HCT116 (cell line): ENCODE results near the gene FRZB.

ENCODE experiments used
- EZH2 ChIP-seq: fragments of 200-600 bp; sonication (generic); IDR thresholded peaks from 2 replicates; pipeline ENCODE4 v1.6.1; 2017; ENCODE audit warnings: antibody characterized with exemption, mixed run types
- EZH2phosphoT487 ChIP-seq: fragments of 200-600 bp; IDR thresholded peaks from 2 replicates; pipeline ENCODE4 v1.6.1; 2018; ENCODE audit warnings: antibody characterized with exemption, borderline replicate concordance
- JUND ChIP-seq: IDR thresholded peaks from 2 replicates; pipeline ENCODE4 v1.6.1; 2012
- POLR2A ChIP-seq: IDR thresholded peaks from 2 replicates; pipeline ENCODE4 v1.7.0; 2011; ENCODE audit warnings: borderline replicate concordance; ENCODE audit not compliant: insufficient read depth, insufficient read length; ENCODE audit errors: extremely low read depth
- POLR2AphosphoS5 ChIP-seq: IDR thresholded peaks from 2 replicates; pipeline ENCODE4 v1.6.1; 2011; ENCODE audit warnings: mild to moderate bottlenecking, low read depth, low read length, moderate library complexity
- RAD21 ChIP-seq: IDR thresholded peaks from 2 replicates; pipeline ENCODE4 v1.6.1; 2012; ENCODE audit warnings: low read depth, mild to moderate bottlenecking
- ZFX ChIP-seq: fragments of 450-650 bp; IDR thresholded peaks from 2 replicates; pipeline ENCODE4 v1.6.1; 2017
- TF ChIP-seq, protein P1 (sequence below): IDR thresholded peaks from 2 replicates; pipeline ENCODE4 v1.6.1; 2012
- TF ChIP-seq, protein P2 (sequence below), 3 experiments: fragments of 200-600 bp in 1 of 3; sonication (generic) in 1 of 3; IDR thresholded peaks in 2 of 3; conservative IDR thresholded peaks in 1 of 3; 2 replicates each; pipeline ENCODE4 v1.5.1; 2012 to 2017; ENCODE audit warnings: low read depth in 2 of 3, low read length in 2 of 3, antibody characterized with exemption in 1 of 3, borderline replicate concordance in 1 of 3, control low read depth in 1 of 3, mild to moderate bottlenecking in 1 of 3, mixed read lengths in 1 of 3, mixed run types in 1 of 3, moderate library complexity in 1 of 3; ENCODE audit not compliant: insufficient read depth in 1 of 3
- TF ChIP-seq, protein P3 (sequence below): IDR thresholded peaks from 2 replicates; pipeline ENCODE4 v1.6.1; 2012; ENCODE audit warnings: low read depth

DNA sequence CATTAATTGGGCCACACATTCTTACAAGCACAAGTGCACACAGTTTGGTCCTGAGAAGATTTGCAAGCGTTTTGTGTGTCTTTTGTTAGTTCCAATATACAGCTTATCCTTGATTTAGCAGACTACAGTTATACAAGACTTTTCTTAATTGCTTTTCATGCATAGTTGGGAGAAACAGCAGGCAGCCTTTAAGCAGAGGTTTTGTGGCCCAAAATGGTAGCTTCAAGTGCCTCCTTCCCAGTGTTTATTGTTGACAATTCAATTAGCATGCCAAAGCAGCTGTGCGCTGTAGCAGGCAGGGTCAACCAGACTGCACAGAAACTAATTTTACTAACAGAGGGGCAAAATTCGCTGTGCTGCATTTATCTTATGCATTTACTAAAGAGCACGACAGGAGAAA lies 47.5 kb downstream of the FRZB start:
- TF ChIP-seq EZH2 (no peak), ZFX (no peak), POLR2AphosphoS5 (no peak), POLR2A (no peak), EZH2phosphoT487 (no peak), RAD21 (no peak), JUND (no peak)
- TF ChIP-seq, protein P1, sequence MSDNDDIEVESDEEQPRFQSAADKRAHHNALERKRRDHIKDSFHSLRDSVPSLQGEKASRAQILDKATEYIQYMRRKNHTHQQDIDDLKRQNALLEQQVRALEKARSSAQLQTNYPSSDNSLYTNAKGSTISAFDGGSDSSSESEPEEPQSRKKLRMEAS, result no peak
- TF ChIP-seq, protein P2, sequence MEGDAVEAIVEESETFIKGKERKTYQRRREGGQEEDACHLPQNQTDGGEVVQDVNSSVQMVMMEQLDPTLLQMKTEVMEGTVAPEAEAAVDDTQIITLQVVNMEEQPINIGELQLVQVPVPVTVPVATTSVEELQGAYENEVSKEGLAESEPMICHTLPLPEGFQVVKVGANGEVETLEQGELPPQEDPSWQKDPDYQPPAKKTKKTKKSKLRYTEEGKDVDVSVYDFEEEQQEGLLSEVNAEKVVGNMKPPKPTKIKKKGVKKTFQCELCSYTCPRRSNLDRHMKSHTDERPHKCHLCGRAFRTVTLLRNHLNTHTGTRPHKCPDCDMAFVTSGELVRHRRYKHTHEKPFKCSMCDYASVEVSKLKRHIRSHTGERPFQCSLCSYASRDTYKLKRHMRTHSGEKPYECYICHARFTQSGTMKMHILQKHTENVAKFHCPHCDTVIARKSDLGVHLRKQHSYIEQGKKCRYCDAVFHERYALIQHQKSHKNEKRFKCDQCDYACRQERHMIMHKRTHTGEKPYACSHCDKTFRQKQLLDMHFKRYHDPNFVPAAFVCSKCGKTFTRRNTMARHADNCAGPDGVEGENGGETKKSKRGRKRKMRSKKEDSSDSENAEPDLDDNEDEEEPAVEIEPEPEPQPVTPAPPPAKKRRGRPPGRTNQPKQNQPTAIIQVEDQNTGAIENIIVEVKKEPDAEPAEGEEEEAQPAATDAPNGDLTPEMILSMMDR (IDR thresholded peaks at IDR 0.05 in 2 of 3, conservative IDR thresholded peaks at IDR 0.05 in 1 of 3; ENCODE audit: borderline replicate concordance in 1 of 3, insufficient read depth in 1 of 3, low read depth in 2 of 3, low read length in 2 of 3), result no peak
- TF ChIP-seq, protein P3, sequence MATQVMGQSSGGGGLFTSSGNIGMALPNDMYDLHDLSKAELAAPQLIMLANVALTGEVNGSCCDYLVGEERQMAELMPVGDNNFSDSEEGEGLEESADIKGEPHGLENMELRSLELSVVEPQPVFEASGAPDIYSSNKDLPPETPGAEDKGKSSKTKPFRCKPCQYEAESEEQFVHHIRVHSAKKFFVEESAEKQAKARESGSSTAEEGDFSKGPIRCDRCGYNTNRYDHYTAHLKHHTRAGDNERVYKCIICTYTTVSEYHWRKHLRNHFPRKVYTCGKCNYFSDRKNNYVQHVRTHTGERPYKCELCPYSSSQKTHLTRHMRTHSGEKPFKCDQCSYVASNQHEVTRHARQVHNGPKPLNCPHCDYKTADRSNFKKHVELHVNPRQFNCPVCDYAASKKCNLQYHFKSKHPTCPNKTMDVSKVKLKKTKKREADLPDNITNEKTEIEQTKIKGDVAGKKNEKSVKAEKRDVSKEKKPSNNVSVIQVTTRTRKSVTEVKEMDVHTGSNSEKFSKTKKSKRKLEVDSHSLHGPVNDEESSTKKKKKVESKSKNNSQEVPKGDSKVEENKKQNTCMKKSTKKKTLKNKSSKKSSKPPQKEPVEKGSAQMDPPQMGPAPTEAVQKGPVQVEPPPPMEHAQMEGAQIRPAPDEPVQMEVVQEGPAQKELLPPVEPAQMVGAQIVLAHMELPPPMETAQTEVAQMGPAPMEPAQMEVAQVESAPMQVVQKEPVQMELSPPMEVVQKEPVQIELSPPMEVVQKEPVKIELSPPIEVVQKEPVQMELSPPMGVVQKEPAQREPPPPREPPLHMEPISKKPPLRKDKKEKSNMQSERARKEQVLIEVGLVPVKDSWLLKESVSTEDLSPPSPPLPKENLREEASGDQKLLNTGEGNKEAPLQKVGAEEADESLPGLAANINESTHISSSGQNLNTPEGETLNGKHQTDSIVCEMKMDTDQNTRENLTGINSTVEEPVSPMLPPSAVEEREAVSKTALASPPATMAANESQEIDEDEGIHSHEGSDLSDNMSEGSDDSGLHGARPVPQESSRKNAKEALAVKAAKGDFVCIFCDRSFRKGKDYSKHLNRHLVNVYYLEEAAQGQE, result no peak
